Fibroblast of villous mesenchyme (primary cell): ENCODE data around the gene ARHGAP28. TPM values are rescaled to one million over a fixed set of nuclear protein-coding genes. Genes with fewer than 3 reads are reported as not detected.

Experiments
- DNase-seq: peaks from one replicate; pipeline ENCODE4 v3.0.0-alpha.2; 2010; ENCODE audit warnings: low read depth
- H3K4me3 ChIP-seq: 2 replicates; pipeline ENCODE4 v1.5.1; 2011; ENCODE audit warnings: low read depth, mild to moderate bottlenecking, low read length
- total RNA-seq: library from RNA; depleted of rRNA; stranded (reverse); fragments of >200 nt; gene quantifications from 2 replicates; pipeline ENCODE4 v1.2.3, GENCODE V29; 2012
- TF ChIP-seq, protein P1 (sequence below): IDR thresholded peaks from 2 replicates; pipeline ENCODE4 v1.5.1; 2012; ENCODE audit warnings: low read depth, mild to moderate bottlenecking, low read length; ENCODE audit not compliant: insufficient read depth

ARHGAP28 gene
- total RNA-seq, 1 donor = 6.0 TPM

DNA sequence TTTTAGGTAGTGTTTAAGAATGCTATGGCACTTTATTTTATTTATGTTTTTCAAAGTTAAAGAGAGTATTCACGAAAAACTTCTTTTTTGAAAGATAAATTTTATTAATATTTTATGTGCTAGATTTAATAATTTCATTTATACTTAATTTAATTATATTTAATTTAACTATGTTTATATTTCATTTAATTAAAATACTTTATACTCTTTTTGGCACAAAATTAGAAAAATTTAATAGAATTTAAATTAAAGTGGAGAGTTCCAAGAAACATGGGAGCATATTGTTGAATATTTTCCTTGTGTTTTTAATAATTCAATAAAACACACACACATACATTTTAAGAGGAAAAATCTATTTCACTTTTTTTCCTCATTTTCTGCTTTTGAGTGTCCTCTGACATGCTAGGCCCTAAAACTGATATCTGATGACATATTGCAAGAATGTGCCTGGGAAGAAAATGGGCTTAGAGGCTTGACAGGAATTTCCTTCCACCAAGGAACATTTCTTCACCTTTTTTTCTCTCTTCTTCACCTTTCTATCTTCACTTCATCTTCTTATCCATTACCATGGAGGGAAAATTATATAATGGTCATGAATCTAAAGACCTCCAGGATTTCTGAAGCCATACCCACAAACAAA lies 15.4 kb downstream of the ARHGAP28 start:
- no peak overlapping the region for H3K4me3 ChIP-seq
- DNase-seq = no peak
- TF ChIP-seq, protein P1, sequence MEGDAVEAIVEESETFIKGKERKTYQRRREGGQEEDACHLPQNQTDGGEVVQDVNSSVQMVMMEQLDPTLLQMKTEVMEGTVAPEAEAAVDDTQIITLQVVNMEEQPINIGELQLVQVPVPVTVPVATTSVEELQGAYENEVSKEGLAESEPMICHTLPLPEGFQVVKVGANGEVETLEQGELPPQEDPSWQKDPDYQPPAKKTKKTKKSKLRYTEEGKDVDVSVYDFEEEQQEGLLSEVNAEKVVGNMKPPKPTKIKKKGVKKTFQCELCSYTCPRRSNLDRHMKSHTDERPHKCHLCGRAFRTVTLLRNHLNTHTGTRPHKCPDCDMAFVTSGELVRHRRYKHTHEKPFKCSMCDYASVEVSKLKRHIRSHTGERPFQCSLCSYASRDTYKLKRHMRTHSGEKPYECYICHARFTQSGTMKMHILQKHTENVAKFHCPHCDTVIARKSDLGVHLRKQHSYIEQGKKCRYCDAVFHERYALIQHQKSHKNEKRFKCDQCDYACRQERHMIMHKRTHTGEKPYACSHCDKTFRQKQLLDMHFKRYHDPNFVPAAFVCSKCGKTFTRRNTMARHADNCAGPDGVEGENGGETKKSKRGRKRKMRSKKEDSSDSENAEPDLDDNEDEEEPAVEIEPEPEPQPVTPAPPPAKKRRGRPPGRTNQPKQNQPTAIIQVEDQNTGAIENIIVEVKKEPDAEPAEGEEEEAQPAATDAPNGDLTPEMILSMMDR = no peak

DNA sequence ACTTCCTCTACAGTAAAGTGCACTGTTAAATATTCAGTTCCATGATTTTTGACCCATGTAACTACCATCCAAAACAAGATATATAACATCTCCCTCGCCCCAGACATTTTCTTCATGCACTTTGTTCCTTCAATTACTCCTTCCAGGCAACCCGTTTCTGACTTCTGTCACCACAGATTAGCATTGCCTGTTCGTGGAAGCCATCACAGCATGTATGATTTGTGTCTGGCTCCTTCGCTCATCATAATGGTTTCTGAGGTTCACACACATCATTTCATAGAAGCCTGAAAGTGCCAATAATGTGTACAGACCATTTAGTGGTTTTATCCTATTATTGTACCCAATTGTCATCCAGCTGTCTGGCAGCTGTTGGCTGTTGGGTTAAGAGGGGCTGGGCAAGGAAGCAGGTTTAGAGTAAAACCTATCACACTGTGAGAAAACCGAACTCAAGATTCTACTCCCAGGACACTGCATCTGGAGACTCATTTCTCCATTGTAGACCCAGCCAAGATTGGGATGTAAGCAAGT lies 16.1 kb downstream of the ARHGAP28 start:
- no peak overlapping the region for H3K4me3 ChIP-seq
- TF ChIP-seq, protein P1 = no peak
- no peak for DNase-seq

DNA sequence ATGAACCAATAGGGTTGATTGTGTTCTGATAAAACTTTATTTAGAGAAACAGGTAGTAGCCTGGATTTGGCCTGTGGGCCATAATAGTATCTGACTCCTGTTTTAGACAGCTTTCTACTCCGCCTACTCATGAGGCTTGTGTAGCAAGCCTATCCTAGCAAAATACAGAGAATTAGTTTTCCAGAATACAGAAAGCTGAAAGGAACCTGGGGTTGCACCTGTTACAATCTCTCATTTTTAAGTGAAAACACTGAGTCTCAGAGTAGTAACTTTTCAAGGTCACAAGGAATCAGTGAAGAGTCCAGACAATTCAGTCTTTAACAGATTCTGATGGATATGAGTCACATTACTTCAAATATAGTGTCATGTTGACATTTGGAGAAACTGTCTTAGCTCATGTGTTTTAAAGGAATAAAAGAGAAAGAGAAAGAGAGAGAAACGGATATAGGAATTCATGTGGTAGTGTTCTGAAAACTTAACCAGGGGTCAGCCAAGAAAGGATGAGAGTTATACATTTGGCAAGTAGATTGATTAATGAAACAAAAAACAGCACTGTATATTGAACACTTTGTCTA lies 17.0 kb downstream of the ARHGAP28 start:
- DNase-seq = no peak
- TF ChIP-seq, protein P1 = no peak
- H3K4me3 ChIP-seq = no peak overlapping the region

DNA sequence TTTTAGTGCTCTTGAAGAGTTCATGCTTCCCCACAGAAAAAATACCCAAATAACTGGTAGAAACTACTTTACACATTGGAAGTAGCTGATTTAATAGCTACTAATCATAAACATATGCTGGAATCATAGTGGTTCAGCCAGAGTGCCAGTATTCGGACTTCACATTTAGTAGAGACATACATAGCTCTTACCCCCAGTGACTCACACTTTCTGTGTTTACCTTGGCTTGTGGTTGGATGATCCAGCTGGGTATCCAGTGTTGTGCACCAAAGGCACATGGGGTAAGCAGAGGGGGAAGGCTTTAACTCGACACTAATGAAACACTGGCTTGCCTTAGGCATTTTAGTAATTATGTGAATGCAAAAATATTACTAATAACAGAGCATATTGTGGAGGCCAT lies 18.1 kb downstream of the ARHGAP28 start:
- no peak overlapping the region for H3K4me3 ChIP-seq
- DNase-seq = peak; percentile 87
- TF ChIP-seq, protein P1 = no peak

DNA sequence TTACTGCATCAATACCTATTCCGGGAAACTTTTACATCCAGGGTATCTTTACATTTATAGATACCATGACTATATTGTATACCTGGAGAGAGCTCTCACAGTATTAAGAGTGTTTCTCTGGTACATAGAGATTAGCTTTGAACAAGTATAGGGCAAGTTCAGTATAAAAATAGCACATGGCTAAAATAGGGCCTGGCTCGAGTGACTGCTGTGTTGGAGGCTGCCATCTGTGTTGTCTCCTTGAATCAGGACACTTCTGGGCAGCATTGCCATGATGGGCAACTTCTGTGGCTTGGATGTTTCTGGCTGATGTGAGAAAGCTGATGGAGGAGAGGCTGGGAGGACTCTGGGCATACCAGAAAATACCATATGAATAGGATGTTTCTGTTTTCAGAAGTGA lies 18.7 kb downstream of the ARHGAP28 start:
- TF ChIP-seq, protein P1 = no peak
- H3K4me3 ChIP-seq = no peak overlapping the region
- no peak for DNase-seq

DNA sequence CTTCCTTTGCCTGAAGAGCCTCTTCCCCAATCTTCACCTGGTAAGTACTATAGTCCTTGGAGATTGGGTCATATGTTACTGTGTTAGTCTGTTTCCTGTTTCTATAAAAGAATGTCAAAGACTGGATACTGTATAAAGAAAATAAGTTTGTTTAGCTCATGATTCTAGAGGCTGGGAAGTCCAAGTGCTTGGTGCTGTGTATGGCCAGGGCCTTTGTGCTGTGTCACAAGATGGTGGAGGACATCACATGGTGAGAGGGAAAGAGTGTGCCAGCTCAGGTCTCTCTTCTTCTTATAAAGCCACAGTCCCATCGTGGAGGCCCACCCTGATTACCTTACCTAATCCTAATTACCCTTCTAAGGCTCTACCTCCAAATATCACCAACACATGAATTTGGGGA lies 20.9 kb downstream of the ARHGAP28 start:
- TF ChIP-seq, protein P1 = no peak
- H3K4me3 ChIP-seq = no peak overlapping the region
- no peak for DNase-seq
